Renal cortical epithelial cell (primary cell): Measurements from ENCODE around the gene CDK5RAP1. TPM values are rescaled to one million over a fixed set of nuclear protein-coding genes. Genes with fewer than 3 reads are reported as not detected.
A peak's percentile ranks its signal among the peaks of the same experiment; 100 is the strongest.
"Not testable (repeated sequence)": the region's sequence is repeated elsewhere in the genome, so short reads cannot be mapped to it uniquely, and the experiment has no call there.

Source experiments
- DNase-seq: peaks from one replicate; pipeline ENCODE4 v3.0.0-alpha.2; 2011; ENCODE audit warnings: low read depth
- total RNA-seq: library from RNA; depleted of rRNA; stranded (reverse); fragments of >200 nt; gene quantifications from 2 replicates; pipeline ENCODE4 v1.2.3, GENCODE V29; 2014

CDK5RAP1 gene, protein sequence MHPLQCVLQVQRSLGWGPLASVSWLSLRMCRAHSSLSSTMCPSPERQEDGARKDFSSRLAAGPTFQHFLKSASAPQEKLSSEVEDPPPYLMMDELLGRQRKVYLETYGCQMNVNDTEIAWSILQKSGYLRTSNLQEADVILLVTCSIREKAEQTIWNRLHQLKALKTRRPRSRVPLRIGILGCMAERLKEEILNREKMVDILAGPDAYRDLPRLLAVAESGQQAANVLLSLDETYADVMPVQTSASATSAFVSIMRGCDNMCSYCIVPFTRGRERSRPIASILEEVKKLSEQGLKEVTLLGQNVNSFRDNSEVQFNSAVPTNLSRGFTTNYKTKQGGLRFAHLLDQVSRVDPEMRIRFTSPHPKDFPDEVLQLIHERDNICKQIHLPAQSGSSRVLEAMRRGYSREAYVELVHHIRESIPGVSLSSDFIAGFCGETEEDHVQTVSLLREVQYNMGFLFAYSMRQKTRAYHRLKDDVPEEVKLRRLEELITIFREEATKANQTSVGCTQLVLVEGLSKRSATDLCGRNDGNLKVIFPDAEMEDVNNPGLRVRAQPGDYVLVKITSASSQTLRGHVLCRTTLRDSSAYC
- total RNA-seq, result 24.4 and 41.7 TPM in 2 replicates

DNA sequence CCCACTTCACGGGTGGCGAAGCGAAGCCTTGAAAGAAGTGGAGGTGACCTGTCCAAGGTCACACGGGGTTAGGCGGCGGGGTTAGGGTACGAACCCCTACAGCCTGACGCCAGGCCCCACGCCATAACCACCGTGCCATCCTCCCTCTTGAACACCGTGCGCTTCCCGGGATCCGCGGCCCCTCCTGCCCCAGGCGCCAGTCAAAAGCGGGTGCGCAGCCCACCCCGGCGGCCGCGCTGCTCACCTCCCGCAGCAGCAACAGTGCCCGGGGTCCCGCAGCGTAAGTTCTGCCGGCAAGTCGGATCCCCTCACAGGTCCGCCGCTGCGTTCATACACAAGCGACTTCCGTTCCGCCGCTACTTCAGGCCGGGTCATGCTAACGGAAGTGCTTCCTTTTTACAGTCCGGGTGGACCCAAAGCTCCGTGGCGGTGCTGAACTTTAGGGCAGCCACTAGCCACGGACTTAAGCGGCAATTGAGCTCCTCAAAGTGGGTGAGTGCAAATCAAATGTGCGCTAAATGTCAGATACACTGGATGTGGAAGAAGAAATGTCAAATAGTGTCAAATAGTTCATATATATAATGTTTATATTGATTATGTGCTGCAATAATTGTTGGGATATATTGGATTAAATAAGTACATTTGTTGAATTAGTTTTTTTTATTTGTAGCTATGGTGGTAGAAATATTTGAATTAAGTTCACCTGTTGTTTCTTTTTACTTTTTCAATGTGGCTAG is at the start of gene CDK5RAP1:
CDK5RAP1 (minus strand) TSS at position 336 of the 737 bp plus-strand sequence. CDS start 4,455 bp downstream, outside the sequence.
- DNase-seq, result peak; percentile 81

DNA sequence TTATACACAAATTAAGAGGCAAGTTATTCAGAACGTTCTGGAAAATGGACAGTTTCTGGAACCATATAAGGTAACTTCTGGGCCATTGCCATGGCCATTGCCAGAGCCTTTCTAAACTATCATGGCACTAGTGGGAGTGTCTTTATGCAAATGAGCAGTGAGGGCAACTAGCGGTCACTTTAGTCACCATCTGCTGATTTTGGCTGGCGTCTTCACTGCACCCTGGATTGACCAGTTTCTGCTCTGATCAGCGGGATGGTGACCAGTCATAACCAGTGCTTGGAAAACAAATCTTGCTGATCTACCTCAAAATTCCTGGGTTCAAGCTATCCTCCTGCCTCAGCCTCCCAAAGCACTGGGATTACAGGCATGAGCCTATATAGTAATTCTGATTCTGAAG is 49.5 kb upstream of the CDK5RAP1 start:
- no peak for DNase-seq

DNA sequence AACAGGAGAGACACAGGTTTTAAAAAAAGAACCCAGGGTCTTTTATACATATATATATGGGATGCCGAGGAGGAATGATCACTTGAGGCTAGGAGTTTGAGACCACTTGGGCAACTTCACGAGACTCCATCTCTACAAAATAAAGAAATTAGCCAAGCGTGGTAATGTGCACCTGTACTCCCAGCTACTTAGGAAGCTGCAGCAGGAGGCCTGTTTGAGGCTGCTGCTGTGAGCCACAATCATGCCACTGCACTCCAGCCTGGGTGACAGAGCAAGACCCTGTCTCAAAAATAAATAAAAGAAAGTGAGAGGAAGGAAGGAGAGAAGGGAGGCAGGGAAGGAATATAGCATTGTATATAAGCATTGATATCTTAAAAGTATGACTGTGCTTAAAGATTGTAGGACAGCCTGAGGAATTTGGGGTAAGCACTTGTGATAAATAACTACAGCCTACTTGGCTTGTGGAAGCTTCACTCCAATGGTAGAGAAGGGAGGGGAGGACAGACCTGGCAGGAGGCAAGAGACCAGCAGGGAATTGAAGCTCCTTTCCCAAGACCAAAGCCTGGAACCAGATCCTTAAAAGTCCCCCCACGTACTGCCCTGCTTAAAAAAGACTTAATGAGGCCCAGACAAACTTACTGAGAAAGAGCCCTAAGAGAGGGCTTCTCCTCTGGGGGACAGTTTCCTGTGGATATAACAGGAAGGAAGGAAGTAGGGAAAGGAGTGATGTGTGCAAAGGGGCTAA is 44.7 kb upstream of the CDK5RAP1 start:
- DNase-seq, result no peak

DNA sequence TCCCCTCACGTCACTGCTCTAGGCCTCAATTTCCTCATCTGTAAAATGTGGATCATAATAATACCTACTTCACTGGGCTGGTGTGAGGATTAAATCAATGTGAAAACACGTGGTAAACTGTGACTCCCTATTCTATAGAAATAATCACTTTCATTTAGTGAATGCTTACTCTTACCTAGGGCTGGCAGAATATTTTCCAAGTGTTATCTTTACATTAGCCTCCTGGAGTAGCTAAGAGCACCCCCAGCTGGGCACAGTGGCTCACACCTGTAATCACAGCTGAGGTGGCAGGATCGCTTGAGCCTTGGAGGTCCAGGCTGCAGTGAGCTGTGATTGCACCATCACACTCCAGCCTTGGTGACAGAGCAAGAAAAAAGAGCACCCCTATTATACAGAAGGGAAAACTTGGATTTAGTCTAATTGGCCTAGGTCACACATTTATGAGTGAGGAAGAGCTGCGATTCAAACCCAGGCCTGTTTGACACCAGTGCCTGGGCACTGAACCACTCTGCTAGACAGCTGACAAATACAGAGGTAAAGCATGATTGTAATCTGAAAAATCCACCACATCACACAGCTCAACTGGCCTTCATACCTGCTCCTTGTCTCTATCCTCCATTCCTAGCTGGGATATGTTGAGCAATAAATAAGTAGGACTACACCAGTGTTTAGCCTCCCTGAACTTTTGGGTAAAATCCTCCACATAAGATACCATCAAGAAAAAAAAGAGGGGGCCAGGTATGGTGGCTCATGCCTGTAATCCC is 43.7 kb upstream of the CDK5RAP1 start:
- DNase-seq, result no peak

GRCh38 chr20:33443512-33444239 is 42.4 kb upstream of the CDK5RAP1 start, which contains the start of gene SNTA1:
TSS of gene SNTA1 (minus strand) at chr20:33443763. CDS start at chr20:33443620, 143 bp downstream.
- peak; percentile 41 for DNase-seq

DNA sequence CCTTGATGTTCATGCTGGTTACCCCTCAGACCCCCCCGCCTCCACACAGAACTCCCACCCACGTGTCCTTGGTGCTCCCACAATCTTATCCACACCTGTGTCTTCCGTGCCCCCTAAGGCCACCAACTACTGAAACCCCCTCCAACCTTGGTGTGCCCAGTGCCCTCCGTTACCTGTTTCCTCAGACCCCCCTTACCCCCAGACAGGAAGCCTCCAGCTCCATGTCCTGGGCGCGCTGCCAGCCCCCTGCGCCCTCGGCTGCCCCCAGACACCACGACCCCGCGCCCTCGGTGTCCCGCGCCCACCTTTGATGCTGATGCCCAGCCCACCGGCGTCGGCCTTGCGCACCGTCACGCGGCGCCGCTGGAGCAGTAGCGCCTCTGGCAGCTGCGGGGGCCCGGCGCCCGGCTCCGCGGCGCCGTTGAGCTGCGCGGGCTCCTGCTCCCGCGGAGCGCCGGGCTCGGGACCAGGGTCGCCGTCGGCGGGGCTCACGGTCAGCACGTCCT is 41.7 kb upstream of the CDK5RAP1 start:
- no peak for DNase-seq

- no peak for DNase-seq
Measured at GRCh38 chr20:33442136-33443005, 41.1 kb upstream of the CDK5RAP1 start.

GRCh38 chr20:33441142-33441955 is 40.0 kb upstream of the CDK5RAP1 start:
- DNase-seq, result no peak

GRCh38 chr20:33440562-33440961 is 39.2 kb upstream of the CDK5RAP1 start:
- DNase-seq, result not testable (repeated sequence)

DNA sequence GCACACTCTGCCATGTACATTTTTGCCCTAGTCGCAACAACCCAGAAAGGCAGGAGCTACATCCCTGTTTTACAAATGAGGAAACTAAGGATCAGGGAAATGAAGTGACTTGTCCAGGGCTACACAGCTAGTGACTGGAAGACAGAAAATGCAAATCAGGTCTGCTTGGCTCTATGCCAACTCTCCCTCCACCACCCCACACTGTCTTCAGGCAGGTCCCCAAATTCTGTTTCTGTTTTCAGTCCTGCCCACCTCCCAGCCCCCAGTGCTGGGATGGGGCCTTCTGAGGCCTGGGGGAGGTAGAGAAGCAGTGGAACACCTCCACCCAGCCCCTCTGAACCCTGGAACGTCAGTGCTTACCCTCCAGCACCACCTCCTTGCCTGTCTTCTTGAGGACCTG is 37.2 kb upstream of the CDK5RAP1 start:
- no peak for DNase-seq

GRCh38 chr20:33437141-33437911 is 36.0 kb upstream of the CDK5RAP1 start:
- peak; percentile 49 for DNase-seq

- DNase-seq, result no peak
Measured at GRCh38 chr20:33434434-33434833, 33.1 kb upstream of the CDK5RAP1 start.

DNA sequence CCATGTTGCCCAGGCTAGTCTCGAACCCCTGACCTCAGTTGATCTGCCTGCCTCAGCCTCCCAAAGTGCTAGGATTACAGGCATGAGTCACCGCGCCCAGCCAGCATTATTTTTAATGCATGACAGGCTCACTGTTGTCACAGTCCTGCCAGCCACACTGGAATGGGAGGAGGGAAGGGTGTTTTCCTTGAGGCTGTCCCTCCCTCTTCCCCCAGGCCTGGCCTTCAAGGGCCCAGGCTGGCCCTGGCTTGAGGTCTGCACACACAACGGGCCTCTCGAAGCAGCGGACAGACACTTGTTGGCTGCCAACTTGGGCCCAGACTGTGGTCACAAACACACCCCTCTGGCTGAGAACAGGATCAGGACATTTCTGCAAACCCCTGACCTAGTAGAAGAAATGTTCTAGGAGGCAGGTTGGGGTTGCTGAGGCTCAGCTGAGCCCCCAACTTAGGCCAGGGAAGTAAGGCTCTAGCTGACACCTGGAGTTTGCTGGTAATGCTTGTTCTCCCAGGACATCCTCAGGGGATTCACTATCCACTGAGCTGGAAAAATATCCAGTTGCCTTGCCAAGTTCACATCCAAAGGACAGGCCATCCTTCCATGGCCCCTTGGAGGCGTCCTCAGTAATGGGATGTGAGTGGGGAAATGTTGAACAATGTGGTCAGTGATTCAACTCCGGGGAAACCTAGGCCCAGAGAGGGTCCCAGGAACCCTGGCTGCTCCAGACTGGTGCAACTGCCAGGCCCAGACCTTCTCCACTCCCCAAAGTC is 32.3 kb upstream of the CDK5RAP1 start:
- peak; percentile 66 for DNase-seq

GRCh38 chr20:33431797-33432381 is 30.6 kb upstream of the CDK5RAP1 start:
- DNase-seq, result no peak

- not testable (repeated sequence) for DNase-seq
Measured at GRCh38 chr20:33423875-33424274, 22.6 kb upstream of the CDK5RAP1 start.

GRCh38 chr20:33423141-33423834 is 22.0 kb upstream of the CDK5RAP1 start:
- DNase-seq, result peak; percentile 66
